CD4-positive, alpha-beta T cell treated with Interferon gamma for 1 hour (primary cell): ENCODE data around the gene FAM180B.
"Not testable (repeated sequence)": the region's sequence is repeated elsewhere in the genome, so short reads cannot be mapped to it uniquely, and the experiment has no call there.

Source experiments
- DNase-seq: peaks from one replicate; pipeline ENCODE4 v3.0.0-alpha.2; 2020

Gene FAM180B

GRCh38 chr11:47599902-47600301 lies 13.4 kb downstream of the FAM180B start:
- no peak for DNase-seq

GRCh38 chr11:47603295-47603694 lies 16.8 kb downstream of the FAM180B start:
- DNase-seq = no peak

DNA sequence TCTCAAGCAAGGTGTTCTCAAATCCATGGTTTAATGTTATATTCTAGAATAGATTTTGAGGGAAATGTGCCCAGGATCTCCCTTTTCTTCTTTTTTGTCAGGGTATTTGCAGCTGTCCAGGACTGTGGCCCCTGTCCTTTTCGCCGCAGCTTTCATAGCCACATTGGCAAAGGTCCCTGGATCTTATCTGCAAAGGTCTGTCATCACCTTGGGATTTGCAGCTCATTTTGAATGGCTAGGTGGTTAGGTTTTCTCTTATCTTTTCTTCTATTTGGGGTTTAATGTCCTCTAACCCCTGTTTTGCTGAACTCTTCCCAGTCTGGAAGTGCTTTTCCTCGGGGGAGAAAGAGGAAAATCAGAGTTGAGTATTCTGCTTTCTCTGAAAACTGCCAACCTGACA lies 19.4 kb downstream of the FAM180B start:
- DNase-seq = no peak

- DNase-seq = no peak
These were observed 20.3 kb downstream of the FAM180B start for GRCh38 chr11:47606731-47607130.

GRCh38 chr11:47607380-47607779 lies 20.9 kb downstream of the FAM180B start:
- DNase-seq = no peak

DNA sequence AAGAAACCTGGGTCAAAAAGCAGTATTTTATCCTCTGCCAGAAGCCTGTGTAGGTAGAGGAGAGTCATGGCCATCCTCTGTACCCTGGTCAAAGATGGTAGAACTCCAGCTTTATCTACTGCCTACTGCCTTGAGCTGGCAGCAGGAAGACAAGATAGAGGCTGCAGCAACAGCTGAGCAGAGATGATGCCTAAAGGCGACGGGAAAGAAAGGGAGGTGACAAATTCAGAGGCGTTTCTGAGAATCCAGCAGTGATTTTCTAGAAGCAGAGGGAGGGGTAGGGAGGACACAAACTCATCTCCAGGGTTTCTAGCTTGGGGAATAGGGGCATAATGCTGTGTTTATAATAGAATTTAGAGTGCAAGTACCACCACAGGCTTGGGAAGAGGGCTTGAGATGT lies 23.2 kb downstream of the FAM180B start:
- no peak for DNase-seq

- no peak for DNase-seq
These were observed 24.9 kb downstream of the FAM180B start for GRCh38 chr11:47611348-47611794.

DNA sequence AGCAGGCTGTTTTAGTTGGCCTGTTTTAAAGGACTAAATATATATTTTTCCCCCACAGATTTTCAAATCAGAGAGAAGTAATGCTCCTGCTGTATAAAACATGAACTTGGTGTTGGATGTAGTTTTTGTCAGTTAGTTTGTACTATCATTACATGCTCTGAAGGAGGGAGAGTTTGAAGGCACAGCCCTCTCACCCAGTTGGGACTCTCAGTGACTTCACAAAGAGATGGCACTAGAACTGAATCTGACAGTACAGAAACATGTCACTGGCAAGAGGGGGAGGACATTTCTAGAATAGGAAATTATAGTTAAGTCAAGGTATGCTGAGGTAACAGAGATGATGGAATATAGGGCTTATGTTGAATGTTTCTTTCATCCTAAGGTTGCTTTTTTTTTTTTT lies 28.8 kb downstream of the FAM180B start:
- no peak for DNase-seq

- no peak for DNase-seq
These were observed 30.4 kb downstream of the FAM180B start for GRCh38 chr11:47616726-47617416.

- no peak for DNase-seq
These were observed 30.9 kb downstream of the FAM180B start for GRCh38 chr11:47617417-47617809.

GRCh38 chr11:47620836-47621378 lies 34.4 kb downstream of the FAM180B start:
- DNase-seq = no peak

GRCh38 chr11:47626234-47626633 lies 39.8 kb downstream of the FAM180B start:
- DNase-seq = no peak

DNA sequence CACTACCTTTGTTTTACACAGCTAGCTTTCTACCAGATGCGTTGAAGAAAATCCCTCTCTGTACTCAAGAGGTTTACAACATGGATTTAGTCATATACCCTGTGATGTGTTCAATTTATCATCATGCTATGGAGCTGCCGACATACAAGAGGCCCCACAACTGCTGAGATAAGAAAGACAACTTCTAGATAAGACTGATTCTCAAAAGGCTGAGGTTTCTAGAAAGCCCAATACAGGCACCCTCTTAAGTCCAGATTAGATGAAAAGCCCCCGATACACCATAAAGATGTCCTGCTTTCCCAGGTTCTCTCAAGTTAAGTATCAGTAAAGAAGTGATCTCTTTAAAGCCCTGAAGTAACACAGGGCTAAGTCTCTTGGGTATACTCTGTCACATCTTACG lies 41.5 kb downstream of the FAM180B start:
- DNase-seq = no peak

DNA sequence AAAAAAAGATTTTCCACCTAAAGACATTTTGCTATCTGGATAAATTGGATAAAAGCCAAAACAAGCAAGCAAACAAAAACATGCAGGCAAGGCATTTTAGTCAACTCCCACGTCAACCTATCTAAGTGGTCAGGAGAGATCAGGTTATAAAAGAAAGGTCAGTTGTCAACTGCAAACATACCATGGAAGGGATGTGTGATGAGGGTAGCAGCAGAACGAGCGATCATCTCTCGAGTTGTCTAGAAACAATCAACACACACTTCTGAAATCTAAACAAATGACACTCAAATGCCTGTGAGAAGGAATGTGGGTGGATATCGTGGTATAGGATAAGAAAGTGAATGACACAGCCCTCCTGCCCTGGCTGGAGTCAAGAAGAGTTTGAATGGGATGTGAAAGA lies 45.0 kb downstream of the FAM180B start:
- DNase-seq = no peak

DNA sequence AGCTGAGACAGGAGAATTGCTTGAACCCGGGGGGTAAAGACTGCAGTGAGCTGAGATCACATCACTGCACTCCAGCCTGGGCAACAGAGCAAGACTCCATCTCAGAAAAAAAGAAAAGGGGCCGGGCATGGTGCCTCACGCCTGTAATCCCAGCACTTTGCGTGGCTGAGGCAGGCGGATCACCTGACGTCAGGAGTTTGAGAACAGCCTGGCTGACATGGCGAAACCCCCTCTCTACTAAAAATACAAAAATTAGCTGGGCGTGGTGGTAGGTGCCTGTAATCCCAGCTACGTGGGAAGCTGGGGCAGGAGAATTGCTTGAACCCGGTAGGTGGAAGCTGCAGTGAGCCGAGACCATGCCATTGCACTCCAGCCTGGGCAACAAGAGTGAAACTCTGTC lies 49.9 kb downstream of the FAM180B start:
- not testable (repeated sequence) for DNase-seq
